HUDEP-2 (cell line): ENCODE results near the gene REEP6.
A peak's percentile ranks its signal among the peaks of the same experiment; 100 is the strongest.
"Not testable (repeated sequence)": the region's sequence is repeated elsewhere in the genome, so short reads cannot be mapped to it uniquely, and the experiment has no call there.

Source experiments
- DNase-seq, 76 experiments: peaks; one replicate each; lab custom pipeline; 2025; ENCODE audit not compliant: unreplicated experiment in 76 of 76; lab: John Stamatoyannopoulos, UW

REEP6 gene

DNA sequence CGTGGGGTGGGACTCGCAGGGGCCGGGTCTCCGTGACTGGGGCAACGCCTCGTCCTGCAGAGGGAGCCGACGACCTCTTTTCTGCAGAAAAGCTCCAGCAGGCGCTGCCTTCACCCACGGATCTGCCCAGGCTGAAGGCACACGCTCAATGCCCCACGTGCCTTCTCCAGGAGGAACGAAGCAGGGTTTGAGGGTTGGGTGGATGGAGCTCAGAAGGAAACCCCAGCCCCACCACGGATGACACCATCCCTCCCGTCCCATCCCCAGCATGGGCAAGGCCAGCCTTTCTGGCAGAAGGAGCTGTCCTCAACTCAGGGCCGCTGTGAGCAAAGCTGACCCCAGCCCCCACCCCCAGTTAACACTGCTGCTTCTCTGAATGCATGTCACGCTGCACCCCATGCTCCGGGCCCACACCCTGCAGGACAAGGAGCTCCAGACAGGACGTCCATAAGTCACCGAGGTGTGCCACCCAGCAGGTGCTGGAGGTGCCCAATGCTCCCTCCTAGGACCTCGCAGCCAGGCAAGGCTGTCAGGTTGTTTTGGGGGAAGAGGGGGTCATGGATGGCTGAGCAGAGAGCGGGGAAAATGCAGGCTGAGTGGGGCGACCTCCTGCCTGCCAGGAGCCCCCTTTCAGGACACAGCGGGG is 19.3 kb upstream of the REEP6 start:
- peak in 14 of 76 experiments; percentile 26 to 50 (median 37) for DNase-seq

DNA sequence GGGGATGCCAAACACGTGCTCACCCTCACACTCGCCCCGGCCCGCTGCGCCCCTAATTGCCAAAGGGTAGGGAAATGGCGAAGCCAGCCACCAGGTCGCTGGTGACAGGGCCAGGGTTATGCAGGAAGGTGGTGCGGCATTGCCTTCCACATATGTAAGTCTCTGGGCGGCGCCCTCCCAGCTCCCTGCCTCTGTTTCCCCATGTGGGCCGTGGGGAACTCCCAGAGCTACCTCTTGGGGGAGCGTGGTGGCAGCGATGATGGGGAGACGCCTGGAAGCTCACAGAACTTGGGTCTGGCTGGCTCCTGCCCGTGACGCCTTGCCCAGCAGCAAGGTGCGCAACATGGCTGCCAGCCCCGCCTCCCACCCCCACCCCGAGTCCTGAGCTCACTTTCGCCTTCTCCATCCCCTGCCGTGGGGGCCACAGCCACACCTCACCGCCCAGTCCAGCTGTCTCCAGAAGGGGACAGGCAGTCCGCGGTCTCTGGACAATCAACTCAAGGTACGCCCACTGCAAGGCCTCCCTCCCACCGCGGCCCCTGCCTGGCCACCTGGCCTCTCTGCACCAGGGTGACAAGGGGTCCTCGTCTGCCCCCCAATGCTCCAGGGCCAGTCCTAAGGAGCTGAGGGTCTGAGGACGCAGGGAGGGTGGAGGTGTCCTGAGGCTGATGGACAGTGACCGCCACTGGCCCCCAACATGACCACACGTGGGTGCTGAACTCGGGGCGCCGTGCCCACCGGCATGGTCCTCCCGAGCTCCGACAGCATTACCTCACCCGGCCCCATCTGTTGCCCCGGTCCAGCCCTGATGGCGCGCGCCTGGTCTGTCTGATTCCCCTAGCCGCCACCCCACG is 18.5 kb upstream of the REEP6 start:
- no peak for DNase-seq

DNA sequence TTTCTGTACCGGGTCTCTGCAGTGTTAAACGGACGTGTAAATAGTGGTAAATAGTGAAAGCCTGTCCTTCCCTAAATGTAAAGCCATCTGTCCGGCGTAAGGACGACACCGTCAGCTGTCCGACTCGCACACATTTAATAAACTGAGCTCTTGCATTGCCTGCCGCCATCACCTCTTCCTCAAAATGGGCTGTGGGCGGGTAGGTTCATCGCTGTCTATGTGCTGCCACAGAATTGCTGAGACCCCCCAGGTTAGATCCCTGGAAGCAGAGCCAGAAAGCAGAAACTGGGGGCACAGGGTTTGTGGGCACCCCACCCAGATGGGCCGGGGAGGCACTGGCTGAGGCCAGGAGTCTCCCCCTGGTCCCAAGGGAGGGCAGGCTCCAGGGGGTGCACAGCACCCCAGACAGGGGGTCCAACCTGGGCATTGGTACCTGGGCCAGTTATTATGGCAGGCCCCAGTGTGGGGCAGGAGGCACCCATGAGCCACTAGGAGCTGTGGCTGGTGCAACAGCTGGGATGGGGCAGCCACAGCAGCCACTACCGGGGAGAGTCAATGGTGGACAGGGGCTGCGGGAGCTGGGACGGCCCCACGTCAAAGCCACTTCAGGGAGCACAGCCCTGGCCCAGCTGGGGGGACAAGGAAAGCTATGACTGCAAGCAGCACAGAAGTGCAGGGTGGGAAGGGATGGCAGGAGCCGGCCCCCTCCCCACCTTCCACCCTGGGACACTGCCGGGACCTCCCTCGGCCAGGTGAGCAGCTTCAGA is 17.7 kb upstream of the REEP6 start:
- no peak for DNase-seq

DNA sequence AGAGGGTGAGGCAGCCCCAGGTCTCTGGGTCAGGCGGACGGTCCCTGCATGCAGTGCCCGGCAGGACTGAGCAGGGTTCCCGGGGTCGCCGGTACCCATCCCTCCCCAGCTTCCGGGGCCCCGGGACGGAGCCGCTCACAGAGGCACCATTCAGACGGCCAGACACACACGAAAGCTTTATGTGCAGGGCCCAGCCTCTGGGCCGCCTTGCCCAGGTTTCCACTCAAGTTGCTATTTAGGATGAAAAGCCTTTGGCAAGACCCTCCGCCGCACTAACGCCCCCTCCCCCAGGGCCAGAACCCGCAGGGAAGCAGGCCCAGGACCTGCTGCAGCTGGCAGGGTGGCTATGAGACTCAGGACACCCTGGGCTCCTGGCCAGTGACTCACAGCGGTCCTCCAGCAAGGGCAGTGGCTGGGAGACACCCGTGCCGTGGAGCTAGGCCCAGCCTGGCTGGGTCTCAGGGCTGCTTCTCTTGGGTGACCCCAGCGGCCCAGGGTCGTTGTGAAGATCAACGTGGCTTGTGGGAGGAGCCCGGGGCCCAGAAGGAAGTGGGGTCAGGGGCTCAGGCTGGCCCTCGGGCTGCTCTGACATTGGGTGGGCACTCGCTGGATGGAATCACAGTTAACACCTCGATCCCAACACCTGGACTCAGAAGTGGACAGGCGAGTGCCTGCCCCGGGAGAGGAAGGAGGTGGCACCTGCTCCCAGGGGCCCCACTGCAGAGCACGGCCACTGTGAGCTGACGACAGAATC is 16.8 kb upstream of the REEP6 start:
- DNase-seq: no peak

DNA sequence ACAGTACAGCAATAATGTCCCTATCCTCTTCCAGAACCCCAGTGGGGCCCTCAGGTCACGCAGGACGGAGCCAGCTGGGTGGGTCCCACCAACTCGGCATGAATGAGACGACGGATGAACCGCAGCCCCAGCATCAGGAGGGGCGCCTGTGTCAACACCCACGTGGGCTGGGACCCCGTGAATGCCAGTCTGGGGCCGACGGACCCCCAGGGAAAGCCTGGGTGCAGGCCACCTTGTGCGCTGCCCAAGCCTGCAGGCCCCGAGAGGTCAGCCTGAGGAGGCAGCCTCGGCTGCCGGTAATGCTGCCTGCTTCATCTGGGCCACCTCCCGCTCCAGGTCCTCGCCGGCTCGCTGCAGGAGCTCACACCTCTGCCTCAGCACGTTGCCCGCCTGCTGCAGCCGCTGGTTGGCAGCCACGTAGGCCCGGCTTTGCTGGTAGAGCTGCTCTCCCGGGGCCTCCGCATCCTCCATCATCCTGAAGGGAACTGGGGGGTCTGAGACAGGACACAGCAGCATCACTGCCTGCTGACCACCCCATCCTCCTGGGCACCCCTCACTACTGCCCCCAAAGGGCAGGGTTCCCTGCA is 16.1 kb upstream of the REEP6 start:
- no peak for DNase-seq

DNA sequence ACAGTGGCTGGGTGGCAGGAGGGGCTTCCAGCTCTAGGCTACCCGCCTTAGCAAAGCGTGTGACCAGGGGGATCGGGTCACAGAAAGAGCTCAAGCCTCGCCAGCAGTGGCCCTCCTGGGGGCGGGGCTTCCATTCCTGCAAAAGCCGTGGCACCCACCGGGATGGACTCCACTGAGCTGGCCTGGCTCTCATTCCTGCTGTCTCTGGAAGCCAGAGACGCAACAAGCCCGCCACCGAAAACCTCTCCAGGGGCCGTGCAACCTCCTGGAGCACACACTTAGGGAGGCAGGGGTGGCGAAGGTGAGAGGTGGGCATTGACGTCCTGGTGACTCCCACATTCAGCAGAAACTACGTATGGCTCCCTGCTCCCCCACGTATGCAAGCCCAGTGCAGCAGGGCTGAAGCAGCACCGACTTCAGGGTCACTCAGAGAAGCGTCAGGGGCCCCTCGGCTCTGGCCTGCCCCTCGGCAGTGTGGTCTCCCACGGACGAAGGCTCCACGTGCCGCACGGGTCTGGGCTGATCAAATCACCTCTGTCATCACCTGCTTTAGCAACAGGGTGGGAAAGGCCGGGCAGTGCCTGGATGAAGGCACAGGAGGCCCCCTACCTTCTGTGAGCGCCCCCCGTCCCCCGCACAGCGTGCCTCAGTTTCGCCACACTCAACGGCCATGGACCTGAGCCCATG is 15.1 kb upstream of the REEP6 start:
- DNase-seq: no peak

DNA sequence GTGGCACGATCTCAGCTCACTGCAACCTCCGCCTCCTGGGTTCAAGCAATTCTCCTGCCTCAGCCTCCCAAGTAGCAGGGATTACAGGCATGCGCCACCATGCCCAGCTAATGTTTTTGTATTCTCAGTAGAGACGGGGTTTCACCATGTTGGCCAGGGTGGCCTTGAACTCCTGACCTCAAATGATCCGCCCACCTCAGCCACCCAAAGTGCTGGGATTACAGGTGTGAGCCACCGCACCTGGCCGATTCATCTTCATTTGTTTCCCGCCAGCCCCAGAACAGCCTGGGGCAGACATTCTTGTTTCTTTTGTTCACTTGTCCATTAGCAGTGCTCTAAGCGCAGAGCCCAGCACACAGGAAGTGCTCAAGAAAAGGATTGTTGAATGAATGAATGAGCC is 13.9 kb upstream of the REEP6 start:
- not testable (repeated sequence) for DNase-seq

DNA sequence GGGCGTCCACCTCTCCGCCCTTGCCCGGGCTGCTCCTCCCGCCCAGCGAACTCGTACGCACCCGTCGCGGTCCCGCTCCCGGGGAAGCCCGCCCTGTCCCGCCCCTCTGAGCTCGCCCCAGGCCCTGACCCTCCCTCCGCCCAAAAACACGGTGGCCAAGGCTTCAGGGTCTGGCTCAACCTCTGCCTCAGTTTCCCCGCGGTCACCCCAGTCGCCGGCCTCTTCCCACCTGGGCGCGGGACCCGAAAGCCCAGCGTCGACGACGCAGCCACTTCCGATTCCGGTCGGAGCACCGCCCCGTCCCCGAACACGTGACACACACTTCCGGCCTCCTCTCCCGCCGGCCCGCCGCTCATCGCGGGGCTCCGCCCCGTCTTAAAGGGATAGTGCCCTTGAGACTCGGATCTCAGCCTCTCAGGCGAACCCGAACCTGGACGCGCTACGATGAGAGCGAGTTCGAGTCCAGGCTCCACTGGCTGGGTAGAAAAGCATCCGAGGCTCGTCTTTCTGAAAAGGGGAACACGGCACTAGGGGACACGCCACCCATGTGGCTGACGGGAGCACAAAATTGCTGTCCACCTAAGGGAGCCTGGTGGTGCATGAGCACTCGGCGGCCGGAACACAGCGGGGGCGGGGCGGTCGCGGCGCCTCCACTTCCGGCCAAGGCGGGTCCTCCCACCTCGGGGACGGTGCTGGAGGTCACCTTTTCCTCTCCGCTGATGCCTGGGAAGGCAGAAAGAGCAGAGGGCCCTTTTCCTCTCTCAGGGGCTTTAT is 11.9 kb upstream of the REEP6 start, which contains the start of gene C19orf25:
C19orf25 (minus strand) TSS at position 282 of the 774 bp plus-strand sequence. CDS start 312 bp downstream, outside the sequence.
- DNase-seq: peak in 75 of 76 experiments; percentile 25 to 98 (median 94)

DNA sequence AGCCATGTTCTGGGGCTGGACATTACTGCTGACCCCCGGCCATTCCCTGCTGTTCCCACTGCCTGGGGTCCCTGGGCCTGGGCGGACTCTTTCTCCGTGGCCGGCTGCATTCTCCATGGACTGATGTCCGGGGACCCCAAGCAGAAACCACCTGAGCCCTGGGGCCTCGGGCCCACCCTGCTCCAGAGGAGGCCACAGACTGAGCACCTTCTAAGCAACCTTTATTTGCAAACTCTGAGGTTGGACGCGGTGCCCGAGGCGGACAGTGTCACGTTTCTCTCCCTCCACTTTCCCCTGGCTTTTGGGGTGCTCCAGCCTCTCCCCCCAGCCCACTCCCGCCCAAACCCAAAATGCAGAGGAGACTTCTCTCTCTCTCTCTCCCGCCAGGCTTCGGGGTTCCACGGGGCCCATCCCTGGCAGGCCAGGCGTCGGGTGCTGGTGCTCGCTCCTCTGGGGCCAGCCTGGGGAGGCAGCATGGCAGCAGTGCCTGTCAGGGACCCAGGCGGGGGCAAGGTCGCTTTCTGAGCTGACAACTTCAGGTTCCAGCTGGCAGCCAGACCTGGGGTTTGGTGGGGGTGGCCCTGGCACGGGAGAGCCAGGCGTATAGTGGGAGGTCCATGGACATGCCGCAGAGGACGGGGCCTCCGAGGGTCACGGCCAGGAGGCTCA is 9.6 kb upstream of the REEP6 start:
- DNase-seq: no peak

DNA sequence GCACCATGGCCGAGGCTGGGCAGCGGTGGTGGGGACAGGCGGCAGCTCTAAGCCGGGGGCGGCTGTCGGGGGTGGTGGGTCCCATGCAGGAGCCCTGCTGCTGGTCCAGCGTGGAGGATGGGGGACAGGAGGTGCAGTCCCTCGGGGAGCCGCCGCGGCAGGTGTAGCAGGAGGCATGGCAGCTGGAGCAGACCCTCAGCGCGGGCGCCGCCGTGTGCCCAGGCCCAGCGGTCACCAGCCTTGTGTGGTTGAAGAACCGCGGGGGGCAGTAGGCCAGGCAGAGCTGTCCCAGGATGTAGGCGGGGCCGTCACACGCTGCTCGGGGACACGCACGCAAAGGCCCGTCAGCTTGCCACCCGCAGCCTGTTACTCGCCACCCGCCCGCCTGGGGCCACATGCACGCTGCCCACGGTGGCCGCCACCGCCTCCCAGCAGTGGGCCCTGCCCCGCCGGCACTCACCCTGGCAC is 9.1 kb upstream of the REEP6 start:
- DNase-seq: no peak

DNA sequence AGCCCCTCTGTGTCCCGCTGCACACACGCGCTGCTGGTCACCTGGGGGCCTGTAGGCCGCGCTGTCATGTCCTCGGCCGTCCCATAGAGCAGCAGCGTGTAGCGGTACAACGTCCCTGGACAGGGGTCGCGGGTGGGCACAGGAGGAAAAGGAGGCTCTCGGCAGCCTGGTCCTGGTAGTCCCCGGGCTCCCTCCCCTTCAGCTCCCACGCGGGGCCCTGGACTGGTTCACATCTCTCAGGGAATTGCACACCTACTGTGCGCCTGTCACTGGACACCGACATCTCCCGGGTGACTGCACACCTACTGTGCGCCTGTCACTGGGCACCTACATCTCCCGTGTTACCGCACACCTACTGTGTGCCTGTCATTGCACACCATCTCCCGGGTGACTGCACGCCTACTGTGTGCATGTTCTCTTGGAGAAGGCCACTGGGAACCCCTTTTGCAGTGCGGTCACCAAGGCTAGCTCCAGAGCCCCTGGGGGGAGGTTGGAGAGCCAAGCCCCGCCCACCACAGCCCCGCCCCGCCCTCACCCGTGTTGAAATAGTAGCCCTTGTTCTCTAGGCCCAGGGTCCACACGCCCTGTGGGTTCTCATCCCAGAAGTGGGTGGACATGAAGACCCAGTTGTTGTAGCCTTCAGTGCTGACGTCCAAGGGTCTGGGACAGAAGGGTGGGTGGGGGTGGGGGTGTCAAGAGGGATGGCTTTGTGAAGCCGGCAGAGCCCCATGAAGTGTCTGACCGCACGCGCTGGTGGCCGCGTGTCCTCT is 8.4 kb upstream of the REEP6 start:
- DNase-seq: no peak

DNA sequence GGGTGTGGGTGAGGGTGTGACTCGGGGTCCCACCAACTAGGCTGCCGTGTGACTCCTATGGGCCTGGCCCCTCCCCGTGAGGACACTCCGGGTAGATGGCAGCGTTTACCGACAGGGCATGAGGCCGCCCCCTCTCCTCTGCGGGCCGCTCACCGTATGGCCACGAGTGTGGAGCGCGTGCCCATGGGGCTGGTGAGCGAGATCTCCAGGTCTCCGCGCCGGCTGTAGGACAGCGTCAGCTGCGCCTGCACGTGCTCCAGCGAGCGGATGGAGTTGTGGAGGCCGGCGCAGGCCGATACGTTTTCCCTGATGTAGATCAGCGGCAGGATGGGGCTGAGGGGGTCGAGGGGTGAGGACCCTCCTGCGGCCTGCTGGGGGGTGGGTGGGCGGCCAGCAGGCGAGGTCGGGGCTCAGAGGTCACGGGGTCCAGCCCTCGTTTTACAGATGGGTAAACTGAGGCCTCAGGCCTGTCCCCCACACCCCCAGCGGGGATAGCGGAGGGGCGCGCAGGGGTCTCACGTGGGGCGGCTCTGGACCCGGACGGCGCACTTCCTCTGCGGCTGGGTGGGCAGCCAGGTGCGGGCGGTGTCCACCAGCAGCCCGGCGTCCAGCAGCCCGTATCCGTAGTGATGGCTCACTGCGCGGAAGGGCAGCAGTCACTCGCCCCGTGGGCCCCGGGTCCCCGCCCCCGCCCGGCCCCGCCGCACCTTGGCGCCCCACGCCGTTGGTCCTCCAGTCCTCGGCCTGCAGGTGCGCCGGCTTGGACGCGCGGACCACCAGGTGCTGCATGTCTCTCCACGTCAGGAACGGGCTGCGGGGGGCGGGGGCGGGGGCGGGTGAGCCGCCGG is 7.6 kb upstream of the REEP6 start:
- no peak for DNase-seq

DNA sequence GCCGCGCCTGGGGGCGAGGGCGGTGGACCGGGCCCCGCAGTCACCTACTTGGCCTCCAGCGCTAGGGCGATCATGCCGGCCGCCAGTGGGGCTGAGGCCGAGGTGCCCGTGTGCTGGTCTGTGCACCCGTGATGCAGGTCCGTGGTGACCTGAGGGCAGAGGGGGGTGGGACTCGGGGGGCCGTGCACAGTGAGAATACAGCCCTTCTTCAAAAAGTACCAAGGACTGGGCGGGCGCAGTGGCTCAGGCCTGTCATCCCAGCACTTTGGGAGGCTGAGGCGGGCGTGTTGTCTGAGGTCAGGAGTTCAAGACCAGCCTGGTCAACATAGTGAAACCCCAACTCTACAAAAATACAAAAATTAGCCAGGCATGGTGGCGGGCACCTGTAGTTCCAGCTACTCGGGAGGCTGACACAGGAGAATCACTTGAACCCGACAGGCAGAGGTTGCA is 7.0 kb upstream of the REEP6 start:
- no peak for DNase-seq

DNA sequence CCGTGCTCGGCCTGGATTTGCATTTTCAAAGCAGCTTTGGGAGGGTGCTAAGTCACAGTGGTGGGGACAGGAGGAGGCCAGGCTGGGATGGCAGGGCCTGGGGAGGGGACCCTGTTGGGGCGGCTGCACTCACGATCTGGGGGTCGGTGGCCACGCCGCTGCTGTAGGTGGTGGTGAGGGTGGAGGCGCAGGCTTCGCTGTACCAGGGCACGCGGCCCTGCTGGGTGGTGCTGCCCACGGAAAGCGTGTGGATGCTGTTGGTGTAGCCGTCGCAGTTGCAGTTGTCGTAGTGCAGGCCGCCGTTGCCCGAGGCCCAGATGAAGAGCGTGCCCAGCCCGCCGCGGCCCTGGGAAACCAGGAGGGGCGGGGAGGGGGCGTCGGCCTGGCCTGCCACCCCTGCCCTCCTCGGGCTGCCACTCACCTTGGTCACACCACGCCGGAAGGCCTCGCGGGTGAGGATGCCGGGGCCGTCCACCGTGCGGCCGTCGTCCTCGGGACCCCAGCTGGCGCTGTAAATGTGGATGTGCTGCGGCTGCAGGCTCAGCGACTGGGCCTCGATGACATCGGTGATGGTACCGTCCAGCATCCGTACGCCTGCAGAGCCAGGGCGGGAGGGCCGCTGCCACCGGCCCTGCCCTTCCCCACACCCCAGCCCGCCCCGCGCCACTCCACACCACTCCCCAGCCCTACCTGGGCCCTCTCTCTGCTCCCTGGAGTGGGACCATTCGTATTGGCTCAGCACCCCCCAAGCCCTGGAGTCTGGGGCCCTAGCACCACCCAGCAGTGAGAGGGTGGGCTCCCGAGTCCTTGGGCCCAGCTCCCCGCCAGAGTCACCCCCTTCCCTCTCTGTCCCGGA is 4.0 kb upstream of the REEP6 start:
- no peak for DNase-seq

DNA sequence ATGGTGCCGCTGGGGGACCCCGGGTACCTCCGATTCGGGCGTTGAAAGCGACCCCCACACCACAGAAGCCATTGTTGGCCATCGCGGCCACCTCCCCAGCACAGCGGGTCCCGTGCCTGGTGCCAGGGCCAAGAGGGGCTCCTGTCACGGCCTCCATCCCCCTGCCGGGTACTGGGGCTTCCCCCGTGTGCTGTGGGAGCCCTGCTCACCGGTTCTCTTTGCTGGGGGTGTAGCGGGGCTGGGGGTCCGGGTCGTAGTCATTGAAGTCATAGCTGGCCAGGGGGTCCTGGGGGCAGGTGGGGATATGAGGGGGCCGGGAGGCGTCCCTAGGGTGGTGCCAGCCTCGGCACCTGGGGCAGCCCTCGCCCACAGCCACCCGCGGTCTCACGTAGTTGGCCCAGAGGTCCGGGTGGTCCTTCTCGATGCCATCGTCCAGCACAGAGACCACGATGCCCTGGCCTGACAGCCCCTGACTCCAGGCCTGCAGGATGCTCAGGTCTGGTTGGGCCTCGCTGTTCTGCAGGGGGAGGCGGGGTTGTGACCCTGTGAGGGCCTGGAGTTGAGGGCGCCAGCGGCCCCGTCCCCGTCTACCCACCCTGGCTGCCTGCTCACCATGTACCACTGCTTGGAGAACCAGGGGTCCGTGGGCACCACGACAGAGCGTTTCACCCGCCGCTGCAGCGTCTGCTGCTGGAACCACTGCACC is 3.3 kb upstream of the REEP6 start:
- DNase-seq: no peak
